Fibroblast of skin of abdomen (primary cell): Measurements from ENCODE around the gene PRORP.
"Not testable (repeated sequence)": the region's sequence is repeated elsewhere in the genome, so short reads cannot be mapped to it uniquely, and the experiment has no call there.

Experiments used
- DNase-seq: peaks from one replicate; pipeline ENCODE4 v3.0.0-alpha.2; 2013

Gene PRORP

GRCh38 chr14:35138585-35138984 is 16.2 kb downstream of the PRORP start:
- no peak for DNase-seq

GRCh38 chr14:35140718-35141581 is 18.6 kb downstream of the PRORP start:
- no peak for DNase-seq

DNA sequence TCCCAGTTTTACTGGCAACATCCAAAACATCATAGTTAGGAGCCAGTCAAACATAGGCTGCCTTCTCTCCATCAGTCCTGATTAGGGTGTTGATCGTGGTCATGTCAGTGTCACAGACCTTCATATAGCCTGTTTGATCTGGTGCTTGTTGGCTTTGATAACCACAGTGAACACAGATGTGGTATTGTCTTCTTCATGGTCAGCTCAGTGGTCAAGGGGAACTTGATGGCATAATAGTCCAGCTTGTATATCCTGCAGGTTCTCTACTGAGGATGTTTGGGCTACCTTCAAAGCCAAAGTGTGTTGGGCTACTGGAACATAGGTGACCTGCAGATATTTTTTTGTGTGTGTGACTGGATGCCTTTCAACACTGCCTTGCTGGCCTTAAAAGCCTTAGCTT is 21.7 kb downstream of the PRORP start:
- DNase-seq = no peak

DNA sequence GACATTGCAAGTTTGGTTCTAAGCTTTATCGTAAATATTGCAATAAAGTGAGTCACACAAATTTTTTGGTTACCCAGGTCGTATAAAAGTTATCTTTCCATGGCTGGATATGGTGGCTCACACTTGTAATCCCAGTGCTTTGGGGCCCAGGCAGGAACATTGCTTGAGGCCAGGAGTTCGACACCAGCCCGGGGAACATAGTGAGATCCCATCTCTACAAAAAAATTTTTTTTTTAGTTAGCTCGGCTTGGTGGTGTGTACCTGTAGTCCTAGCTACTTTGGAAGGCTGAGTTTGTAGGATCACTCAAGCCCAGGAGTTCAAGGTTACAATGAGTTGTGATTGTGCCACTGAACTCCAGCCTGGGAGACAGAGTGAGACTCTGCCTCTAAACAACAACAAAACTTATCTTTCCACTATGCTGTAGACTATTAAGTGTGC is 24.4 kb downstream of the PRORP start:
- DNase-seq = no peak

DNA sequence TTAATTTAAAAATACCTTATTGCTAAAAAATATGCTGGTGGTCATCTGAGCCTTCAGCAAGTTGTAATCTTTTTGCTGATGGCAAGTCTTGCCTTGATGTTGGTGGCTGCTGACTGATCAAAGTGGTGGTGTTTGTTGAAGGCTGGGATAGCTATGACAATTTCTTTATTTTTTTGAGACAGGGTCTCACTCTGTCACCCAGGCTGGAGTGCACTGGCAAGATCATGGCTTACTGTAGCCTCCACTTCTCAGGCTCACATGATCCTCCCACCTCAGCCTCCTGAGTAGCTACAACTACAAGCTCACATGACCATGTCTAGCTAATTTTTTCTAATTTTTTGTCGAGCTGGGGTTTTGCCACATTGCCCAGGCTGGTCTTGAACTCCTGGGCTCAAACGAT is 24.8 kb downstream of the PRORP start:
- DNase-seq = no peak

- no peak for DNase-seq
These were observed 25.4 kb downstream of the PRORP start for GRCh38 chr14:35147711-35148110.

DNA sequence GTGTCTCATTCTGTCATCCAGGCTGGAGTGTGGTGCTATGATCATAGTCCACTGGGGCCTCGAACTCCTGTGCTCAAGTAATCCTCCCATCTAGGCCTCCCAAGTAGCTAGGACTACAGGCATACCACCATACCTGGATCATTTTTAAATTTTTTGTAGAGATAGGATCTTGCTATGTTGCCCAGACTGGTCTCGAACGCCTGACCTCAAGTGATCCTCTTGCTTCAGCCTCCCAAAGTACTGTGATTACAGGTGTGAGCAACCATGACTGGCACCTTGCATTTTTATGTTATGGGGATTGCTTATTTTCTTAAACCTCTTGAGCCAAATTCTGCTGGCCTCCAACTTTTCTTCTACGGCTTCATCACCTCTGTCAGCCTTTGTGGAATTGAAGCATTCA is 26.9 kb downstream of the PRORP start:
- no peak for DNase-seq

DNA sequence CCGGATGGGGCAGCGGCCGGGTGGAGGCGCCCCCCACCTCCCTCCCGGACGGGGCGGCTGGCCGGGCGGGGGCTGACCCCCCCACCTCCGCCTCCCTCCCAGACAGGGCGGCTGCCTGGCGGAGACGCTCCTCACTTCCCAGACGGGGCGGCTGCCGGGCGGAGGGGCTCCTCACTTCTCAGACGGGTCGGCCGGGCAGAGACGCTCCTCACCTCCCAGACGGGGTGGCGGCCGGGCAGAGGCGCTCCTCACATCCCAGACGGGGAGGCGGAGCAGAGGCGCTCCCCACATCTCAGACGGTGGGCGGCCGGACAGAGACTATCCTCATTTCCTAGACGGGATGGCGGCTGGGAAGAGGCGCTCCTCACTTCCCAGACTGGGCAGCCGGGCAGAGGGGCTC is 30.2 kb downstream of the PRORP start:
- not testable (repeated sequence) for DNase-seq

DNA sequence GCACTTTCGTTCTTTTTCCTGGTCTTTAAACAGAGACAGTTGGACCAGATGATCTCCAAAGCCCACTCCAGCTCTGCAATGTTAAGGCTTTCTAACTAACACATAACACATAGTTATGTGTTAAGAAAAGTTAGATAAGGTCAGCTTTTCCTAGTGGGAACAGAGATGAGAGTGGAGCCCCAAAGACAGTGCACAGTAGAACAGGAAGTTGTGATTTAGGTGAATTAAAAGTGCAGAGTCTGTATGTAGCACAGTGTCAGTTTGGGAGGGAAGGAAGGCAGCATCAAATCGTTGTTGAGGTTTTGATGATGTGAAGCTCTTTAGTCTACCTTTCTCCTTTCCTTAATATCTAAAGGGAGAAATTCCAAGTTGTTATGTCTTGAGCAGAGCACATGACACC is 31.7 kb downstream of the PRORP start:
- no peak for DNase-seq

DNA sequence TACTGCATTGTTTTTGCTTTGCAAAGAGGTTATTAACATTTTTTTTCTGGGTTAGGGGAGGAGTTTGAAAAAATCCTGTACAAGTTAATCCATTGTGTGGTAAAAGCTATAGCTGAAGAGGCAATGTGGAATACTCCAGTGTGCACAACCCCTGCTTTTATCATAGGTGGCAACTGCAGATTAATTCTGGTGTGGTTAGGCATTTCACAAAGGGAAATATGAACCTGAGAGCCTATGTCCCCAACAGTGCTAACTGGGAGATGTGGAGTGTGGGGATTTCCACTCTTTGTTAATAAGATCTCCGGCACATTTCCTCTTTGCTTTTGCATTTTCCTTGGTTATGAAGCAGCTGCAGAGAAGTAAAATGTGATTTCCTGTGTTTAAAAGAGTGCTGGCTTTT is 33.6 kb downstream of the PRORP start:
- peak; percentile 48 for DNase-seq

GRCh38 chr14:35158491-35158890 is 36.1 kb downstream of the PRORP start:
- DNase-seq = no peak

DNA sequence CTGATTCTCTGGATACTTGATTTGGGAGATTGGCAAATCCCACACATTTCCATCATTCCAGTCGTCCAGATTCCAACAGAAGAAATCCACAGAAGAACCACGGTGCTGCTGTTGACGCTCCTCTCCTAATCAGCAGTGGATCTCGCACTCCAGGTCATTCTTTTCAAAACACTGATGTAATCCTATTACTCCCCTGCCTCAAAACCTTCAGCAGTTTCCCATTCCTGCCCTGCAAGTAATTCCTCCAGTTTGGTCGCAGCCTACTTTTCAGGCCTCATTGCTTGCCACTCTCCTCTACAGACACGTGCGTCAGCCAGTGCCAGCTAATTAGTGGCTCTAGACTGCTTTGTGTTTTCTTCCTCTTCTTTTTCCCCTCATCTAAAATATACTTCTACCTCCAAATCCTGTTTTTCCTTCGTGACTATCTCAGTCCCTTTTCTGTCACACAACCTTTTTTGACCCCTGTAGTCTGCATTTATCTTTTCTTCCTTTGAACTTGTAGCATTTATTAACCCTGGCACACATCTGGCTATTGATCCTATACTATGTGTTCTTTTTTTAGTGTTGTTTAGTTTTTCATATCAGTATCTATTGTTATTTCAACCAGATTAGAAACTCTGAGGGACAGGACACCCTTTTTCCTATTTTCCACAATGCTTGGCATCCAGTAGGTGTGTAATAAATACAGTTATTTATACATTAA is 36.8 kb downstream of the PRORP start:
- no peak for DNase-seq

- peak; percentile 86 for DNase-seq
These were observed 37.5 kb downstream of the PRORP start for GRCh38 chr14:35159742-35160409.

- DNase-seq = no peak
These were observed 38.9 kb downstream of the PRORP start for GRCh38 chr14:35161231-35161630.

DNA sequence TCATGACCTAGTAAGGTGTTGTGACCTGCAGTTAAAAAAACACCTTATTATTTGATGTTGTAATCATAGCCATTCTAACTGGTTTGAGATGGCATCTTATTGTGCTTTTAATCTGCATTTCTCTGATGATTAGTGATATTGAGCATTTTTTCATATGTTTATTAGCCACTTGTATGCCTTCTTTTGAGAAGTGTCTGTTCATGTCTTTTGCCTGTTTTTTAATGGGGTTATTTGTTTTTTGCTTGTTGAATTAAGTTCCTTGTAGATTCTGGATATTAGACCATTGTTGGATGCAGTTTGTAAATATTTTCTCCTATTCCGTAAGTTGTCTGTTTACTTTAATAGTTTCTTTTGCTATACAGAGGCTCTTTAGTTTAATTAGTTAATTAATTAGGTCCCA is 41.0 kb downstream of the PRORP start:
- no peak for DNase-seq

- no peak for DNase-seq
These were observed 42.5 kb downstream of the PRORP start for GRCh38 chr14:35164849-35165248.

DNA sequence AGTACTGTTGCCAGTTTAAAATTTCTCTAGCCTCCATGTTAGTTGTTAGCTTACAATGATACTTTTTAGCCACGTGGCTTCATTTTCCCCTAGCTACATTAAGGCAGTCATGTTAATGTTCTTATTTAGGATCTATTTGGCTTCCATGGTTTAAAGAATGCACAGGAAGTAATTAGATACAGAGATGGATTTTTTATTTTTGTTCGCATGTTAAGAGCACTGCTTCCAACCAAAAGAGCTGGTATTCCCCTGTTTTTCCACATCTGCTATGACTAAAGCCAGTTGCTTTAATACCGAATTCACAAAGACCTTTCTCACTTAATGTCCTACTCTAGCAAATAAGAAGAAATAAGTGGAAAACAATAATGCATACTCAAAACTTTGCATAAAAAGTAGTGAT is 45.1 kb downstream of the PRORP start:
- DNase-seq = no peak
